H1 (cell line): Measurements from ENCODE around the gene MGLL. TPM values are rescaled to one million over a fixed set of nuclear protein-coding genes. Genes with fewer than 3 reads are reported as not detected.

Source experiments
- CTCF ChIA-PET: fragments of 300-600 bp; sonication (Branson Sonifier 250); formaldehyde crosslinking; loops from one replicate; lab custom pipeline; 2021; ENCODE audit not compliant: partially characterized antibody; lab: Charles Lee
- POLR2A ChIA-PET: fragments of 300-600 bp; sonication (Branson Sonifier 250); formaldehyde crosslinking; loops from one replicate; lab custom pipeline; 2021; ENCODE audit warnings: inconsistent platforms; ENCODE audit not compliant: partially characterized antibody; lab: Charles Lee
- DNase-seq, 2 experiments: peaks; one replicate each; pipeline versions ENCODE4 v3.0.0 to v3.0.0-alpha.2; 2010 to 2022; ENCODE audit warnings: low spot score in 2 of 2, low read depth in 1 of 2, mixed read lengths in 1 of 2
- FAIRE-seq: peaks from 2 replicates; lab custom pipeline; 2011; peaks lifted over from hg19 to GRCh38; lab: Jason Lieb, UNC
- H2AFZ ChIP-seq: 2 replicates; pipeline ENCODE4 v1.8.1; 2012; ENCODE audit warnings: low read length, inconsistent platforms
- H2AK5ac ChIP-seq: 2 replicates; pipeline ENCODE4 v1.6.1; 2013; ENCODE audit warnings: low read depth, low read length
- H2BK120ac ChIP-seq: replicated peaks from 2 replicates; pipeline ENCODE3; 2013; ENCODE audit warnings: low read depth, low read length, inconsistent platforms
- H2BK12ac ChIP-seq: 2 replicates; pipeline ENCODE4 v1.6.1; 2013; ENCODE audit warnings: low read depth, low read length
- H2BK15ac ChIP-seq: 2 replicates; pipeline ENCODE4 v1.6.1; 2013; ENCODE audit warnings: low read length
- H2BK20ac ChIP-seq: 2 replicates; pipeline ENCODE4 v1.6.1; 2013; ENCODE audit warnings: low read length
- H2BK5ac ChIP-seq: 2 replicates; pipeline ENCODE4 v1.6.1; 2013; ENCODE audit warnings: low read depth, low read length
- H3K14ac ChIP-seq: 2 replicates; pipeline ENCODE4 v1.6.1; 2013; ENCODE audit warnings: inconsistent platforms; ENCODE audit not compliant: insufficient read length
- H3K18ac ChIP-seq: 2 replicates; pipeline ENCODE4 v1.6.1; 2013; ENCODE audit warnings: low read length; ENCODE audit errors: extremely low read depth
- H3K23ac ChIP-seq: 2 replicates; pipeline ENCODE4 v1.6.1; 2013; ENCODE audit warnings: inconsistent platforms; ENCODE audit not compliant: insufficient read length
- H3K23me2 ChIP-seq: 2 replicates; pipeline ENCODE4 v1.6.1; 2013; ENCODE audit warnings: low read depth, low read length
- H3K27ac ChIP-seq: 2 replicates; pipeline ENCODE4 v1.6.1; 2011; ENCODE audit warnings: low read depth, low read length, inconsistent platforms
- H3K27me3 ChIP-seq, 4 experiments: replicated peaks in 1 of 4; 1 replicate in 1 of 4; 2 replicates in 3 of 4; pipeline versions ENCODE4 v1.6.1 to v1.8.1; 2011 to 2013; ENCODE audit warnings: low read length in 3 of 4, mild to moderate bottlenecking in 3 of 4, inconsistent platforms in 2 of 4, mixed read lengths in 2 of 4, moderate library complexity in 1 of 4; ENCODE audit not compliant: control insufficient read depth in 3 of 4, insufficient read depth in 3 of 4; ENCODE audit errors: extremely low read depth in 1 of 4
- H3K36me3 ChIP-seq, 4 experiments: 2 replicates each; pipeline versions ENCODE4 v1.6.1 to v1.8.1; 2011 to 2013; ENCODE audit warnings: mild to moderate bottlenecking in 4 of 4, low read length in 3 of 4, moderate library complexity in 2 of 4, control low read depth in 1 of 4, inconsistent platforms in 1 of 4; ENCODE audit not compliant: insufficient read depth in 4 of 4, control insufficient read depth in 2 of 4
- H3K4ac ChIP-seq: replicated peaks from 2 replicates; pipeline ENCODE3; 2013; ENCODE audit warnings: low read length, low read depth, mixed read lengths, inconsistent platforms; ENCODE audit not compliant: insufficient read length
- H3K4me1 ChIP-seq, 4 experiments: replicated peaks in 1 of 4; 1 replicate in 1 of 4; 2 replicates in 3 of 4; pipeline versions ENCODE4 v1.6.1 to v1.8.1; 2011 to 2013; ENCODE audit warnings: low read length in 3 of 4, inconsistent platforms in 2 of 4, mixed read lengths in 1 of 4; ENCODE audit not compliant: insufficient read depth in 4 of 4, control insufficient read depth in 3 of 4
- H3K4me2 ChIP-seq, 2 experiments: 2 replicates each; pipeline versions ENCODE4 v1.6.1 to v1.8.1; 2011 to 2013; ENCODE audit warnings: low read depth in 2 of 2, low read length in 2 of 2, control low read depth in 1 of 2, inconsistent platforms in 1 of 2, mild to moderate bottlenecking in 1 of 2; ENCODE audit not compliant: insufficient read depth in 1 of 2
- H3K4me3 ChIP-seq, 4 experiments: fragments of 200-600, 300-600 bp in 1 of 4; sonication (generic), shearing (Covaris generic), sonication (Bioruptor Twin) in 1 of 4; 2 replicates each; pipeline versions ENCODE4 v1.5.1 to v1.8.1; 2011 to 2016; ENCODE audit warnings: low read length in 4 of 4, low read depth in 3 of 4, control low read depth in 2 of 4, inconsistent platforms in 2 of 4, mild to moderate bottlenecking in 2 of 4, mixed read lengths in 1 of 4, moderate library complexity in 1 of 4; ENCODE audit not compliant: insufficient read depth in 2 of 4; ENCODE audit errors: extremely low read depth in 1 of 4
- H3K56ac ChIP-seq: replicated peaks from 2 replicates; pipeline ENCODE3; 2013; ENCODE audit warnings: low read depth, mild to moderate bottlenecking, mixed read lengths, low read length, inconsistent platforms; ENCODE audit not compliant: insufficient read length
- H3K79me1 ChIP-seq: 2 replicates; pipeline ENCODE4 v1.6.1; 2013; ENCODE audit warnings: low read depth, low read length, control low read depth
- H3K79me2 ChIP-seq, 2 experiments: 2 replicates each; pipeline versions ENCODE4 v1.6.1 to v1.8.1; 2012 to 2013; ENCODE audit warnings: low read length in 2 of 2, mild to moderate bottlenecking in 2 of 2, inconsistent platforms in 1 of 2; ENCODE audit not compliant: insufficient read depth in 2 of 2, control insufficient read depth in 1 of 2
- H3K9ac ChIP-seq, 4 experiments: replicated peaks in 1 of 4; 1 replicate in 1 of 4; 2 replicates in 3 of 4; pipeline versions ENCODE4 v1.6.1 to v1.8.1; 2011 to 2013; ENCODE audit warnings: low read depth in 3 of 4, low read length in 3 of 4, control low read depth in 2 of 4, mild to moderate bottlenecking in 2 of 4, moderate library complexity in 2 of 4, inconsistent platforms in 1 of 4; ENCODE audit errors: extremely low read depth in 1 of 4
- H3K9me3 ChIP-seq, 2 experiments: 2 replicates each; pipeline versions ENCODE4 v1.6.1 to v1.8.1; 2012 to 2013; ENCODE audit warnings: mild to moderate bottlenecking in 2 of 2, moderate library complexity in 2 of 2, control low read depth in 1 of 2, inconsistent platforms in 1 of 2, low read depth in 1 of 2, low read length in 1 of 2, mixed read lengths in 1 of 2; ENCODE audit not compliant: insufficient read depth in 2 of 2
- H4K20me1 ChIP-seq, 2 experiments: replicated peaks in 1 of 2; 2 replicates each; pipeline versions ENCODE3 to v1.8.1; 2011 to 2013; ENCODE audit warnings: inconsistent platforms in 2 of 2, low read length in 2 of 2, mild to moderate bottlenecking in 1 of 2; ENCODE audit not compliant: insufficient read depth in 2 of 2, control insufficient read depth in 1 of 2
- H4K5ac ChIP-seq: 2 replicates; pipeline ENCODE4 v1.6.1; 2013; ENCODE audit warnings: low read length, low read depth, mixed read lengths, inconsistent platforms; ENCODE audit not compliant: insufficient read length
- H4K8ac ChIP-seq: 2 replicates; pipeline ENCODE4 v1.8.0; 2013; ENCODE audit warnings: mild to moderate bottlenecking, moderate library complexity, low read length, inconsistent platforms; ENCODE audit not compliant: insufficient read depth; ENCODE audit errors: extremely low read depth
- H4K91ac ChIP-seq: replicated peaks from 2 replicates; pipeline ENCODE3; 2013; ENCODE audit warnings: low read length, mixed read lengths, inconsistent platforms; ENCODE audit not compliant: insufficient read length
- ATF3 ChIP-seq: IDR thresholded peaks from 2 replicates; pipeline ENCODE4 v1.6.1; 2011; ENCODE audit warnings: low read depth, mild to moderate bottlenecking, low read length; ENCODE audit not compliant: insufficient read depth
- CBX8 ChIP-seq: fragments of 300-800, 300-1000 bp; sonication (generic); IDR thresholded peaks from 2 replicates; pipeline ENCODE4 v1.7.1; 2016; ENCODE audit warnings: low read depth, low read length, borderline replicate concordance
- CREB1 ChIP-seq: IDR thresholded peaks from 2 replicates; pipeline ENCODE4 v1.6.1; 2012; ENCODE audit warnings: inconsistent platforms
- CTBP2 ChIP-seq: IDR thresholded peaks from 2 replicates; pipeline ENCODE4 v1.7.0; 2011; ENCODE audit warnings: borderline replicate concordance, mild to moderate bottlenecking, moderate library complexity, mixed read lengths, low read length; ENCODE audit not compliant: insufficient read depth, insufficient read length
- EZH2 ChIP-seq: fragments of 200-600 bp; sonication (generic); IDR thresholded peaks from 2 replicates; pipeline ENCODE4 v1.7.1; 2012; ENCODE audit warnings: low read depth, mild to moderate bottlenecking, moderate library complexity, low read length, inconsistent platforms; ENCODE audit not compliant: severe bottlenecking
- HDAC6 ChIP-seq: IDR thresholded peaks from one replicate; pipeline ENCODE4 v1.7.1; 2012; ENCODE audit warnings: low read depth, mild to moderate bottlenecking, inconsistent platforms, low read length, moderate library complexity
- KDM1A ChIP-seq: fragments of 200-600, 300-600 bp; sonication (generic); IDR thresholded peaks from 2 replicates; pipeline ENCODE4 v1.7.1; 2016; ENCODE audit warnings: mild to moderate bottlenecking, low read length, borderline replicate concordance
- POLR2A ChIP-seq, 2 experiments: IDR thresholded peaks; 1 replicate in 1 of 2; 2 replicates in 1 of 2; pipeline ENCODE4 v1.6.1; 2011; ENCODE audit warnings: low read depth in 2 of 2, low read length in 2 of 2, mild to moderate bottlenecking in 2 of 2; ENCODE audit errors: control extremely low read depth in 1 of 2
- POLR2AphosphoS5 ChIP-seq: IDR thresholded peaks from 2 replicates; pipeline ENCODE4 v1.6.1; 2011; ENCODE audit warnings: low read depth, low read length
- SP1 ChIP-seq: IDR thresholded peaks from 2 replicates; pipeline ENCODE4 v1.6.1; 2011; ENCODE audit warnings: low read depth, low read length
- SUZ12 ChIP-seq: fragments of 200-600 bp; sonication (generic); IDR thresholded peaks from 2 replicates; pipeline ENCODE4 v1.6.1; 2012; ENCODE audit warnings: mild to moderate bottlenecking, inconsistent platforms, low read length, moderate library complexity, mixed read lengths
- WGBS, 2 experiments: shearing (Covaris generic) in 1 of 2; methylation state at CpG; one replicate each; pipeline versions ENCODE4 v1.1.6 to v1.1.7; 2013 to 2015; ENCODE audit warnings: low lambda C conversion rate in 2 of 2, mixed read lengths in 2 of 2, inconsistent platforms in 1 of 2, low coverage in 1 of 2, missing lambda C conversion rate in 1 of 2; ENCODE audit not compliant: insufficient replicate concordance in 2 of 2, insufficient coverage in 1 of 2, insufficient read length in 1 of 2; ENCODE audit errors: extremely low coverage in 1 of 2, missing lambda C conversion rate in 1 of 2; 5-methylcytosine and 5-hydroxymethylcytosine counted together
- polyA plus RNA-seq, 7 experiments: library from polyadenylated mRNA; depleted of rRNA in 3 of 7; stranded (reverse) in 5 of 7; unstranded in 2 of 7; fragments of >200 nt in 5 of 7; fragments of 200-250 nt in 2 of 7; gene quantifications; 1 replicate in 5 of 7; 2 replicates in 1 of 7; 4 replicates in 1 of 7; pipeline versions ENCODE4 v1.2.1 to v1.2.3, GENCODE V29; 2011 to 2013; ENCODE audit warnings: missing spikeins in 2 of 7, mixed read lengths in 2 of 7
- total RNA-seq: library from RNA; stranded (reverse); fragmentation: NEBNext Ultra II Directional; extraction: Animal tissue kit (Norgen Biotek cat#: 25700); gene quantifications from 2 replicates; pipeline ENCODE4 v1.2.1, GENCODE V29; 2021

MGLL gene
- total and polyA plus RNA-seq, 2 of the 8 experiments (the other 6 are each of a cell fraction or from before 2014, with no cell fraction given): 0.05 to 0.34 TPM

GRCh38 chr3:127783642-127784160 is 38.6 kb downstream of the MGLL start:
- Histone ChIP-seq H2BK20ac (no peak overlapping the region), H2AK5ac (no peak overlapping the region), H3K9me3 (no peaks in the 10 kb centered on the region), H4K8ac (no peak overlapping the region), H2BK5ac (no peak overlapping the region), H3K4me1 (no peaks in the 10 kb centered on the region; a peak in 1 of 7 replicates), H2AFZ (no peak overlapping the region), H2BK15ac (no peak overlapping the region), H2BK12ac (no peak overlapping the region), H3K23ac (no peak overlapping the region), H4K91ac (no peak overlapping the region), H2BK120ac (no peak overlapping the region), H4K20me1 (peaks cover 0 to 2% of the 10 kb centered on the region in 2 experiments), H4K5ac (no peak overlapping the region), H3K56ac (no peak overlapping the region), H3K18ac (no peak overlapping the region), H3K9ac (no peak overlapping the region), H3K4ac (no peak overlapping the region), H3K27me3 (no peaks in the 10 kb centered on the region), H3K4me2 (no peak overlapping the region), H3K79me2 (no peaks in the 10 kb centered on the region), H3K23me2 (no peaks in the 10 kb centered on the region), H3K79me1 (no peaks in the 10 kb centered on the region), H3K36me3 (no peaks in the 10 kb centered on the region), H3K27ac (no peak overlapping the region), H3K4me3 (no peak overlapping the region), H3K14ac (no peak overlapping the region)
- 81% methylated on average over 4 of the region's 4 CpGs; no CpG with 5 or more reads in 1 of the 2 experiments for WGBS, 2 experiments
- POLR2A ChIA-PET: interaction anchor here (1.1 kb wide), 1 partner anchor 184 kb away, joined by 3 read pairs; no protein-coding TSS in a partner anchor
- FAIRE-seq (no peak), DNase-seq (no peak)
- CTCF ChIA-PET: interaction anchor here (1.0 to 2.6 kb wide), 4 partner anchors 15 to 188 kb away, joined by 3 to 11 read pairs (median 3); no protein-coding TSS in a partner anchor
- TF ChIP-seq KDM1A: no peak
- TF ChIP-seq CREB1: no peak
- TF ChIP-seq CBX8: no peak
- TF ChIP-seq CTBP2: no peak
- TF ChIP-seq SP1: no peak
- TF ChIP-seq EZH2: no peak
- no peak for TF ChIP-seq POLR2AphosphoS5
- TF ChIP-seq SUZ12: no peak
- TF ChIP-seq HDAC6: no peak
- TF ChIP-seq ATF3: no peak
- no peak for TF ChIP-seq POLR2A (IDR thresholded peaks at IDR 0.05; ENCODE audit: control extremely low read depth in 1 of 2, low read depth in 2 of 2, low read length in 2 of 2)
